HG02884 (cell line): ENCODE measurements around the gene GNL2.

Experiments used
- ATAC-seq: cut with Tn5 transposase; IDR thresholded peaks from one replicate; pipeline ENCODE4 v1.9.1; 2021; ENCODE audit warnings: mild to moderate bottlenecking, moderate library complexity; ENCODE audit not compliant: unreplicated experiment

GNL2 gene

DNA sequence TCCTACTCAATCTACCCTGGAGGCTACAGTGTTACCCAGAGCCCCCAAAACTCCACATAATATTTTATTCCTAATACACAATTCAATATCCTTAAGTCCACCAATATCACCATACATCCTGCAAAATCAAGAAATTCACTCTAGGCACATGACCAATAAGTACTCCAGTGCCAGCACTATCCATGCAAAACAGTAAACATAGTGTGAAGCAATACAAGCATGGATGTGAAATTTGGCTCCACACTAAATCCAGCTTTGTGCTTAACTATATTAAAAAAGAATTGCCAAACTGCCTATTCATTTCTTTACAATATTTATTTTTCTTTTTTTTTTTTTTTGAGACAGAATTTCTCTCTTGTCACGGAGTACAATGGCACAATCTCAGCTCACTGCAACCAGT is 78.2 kb downstream of the GNL2 start:
- no peak for ATAC-seq
